CD4-positive, CD25-positive, alpha-beta regulatory T cell (primary cell): ENCODE data around the gene ARF4. TPM values are rescaled to one million over a fixed set of nuclear protein-coding genes. Genes with fewer than 3 reads are reported as not detected.
"Not testable (repeated sequence)": the region's sequence is repeated elsewhere in the genome, so short reads cannot be mapped to it uniquely, and the experiment has no call there.

Source experiments
- ATAC-seq, 2 donors: fragments of 150-1000 bp; cut with Tn5 transposase; one replicate each; pipeline ENCODE4 v1.10.0; 2021; ENCODE audit warnings: low read depth in 2 of 2, moderate number of reproducible peaks in 2 of 2, moderate library complexity in 1 of 2
- DNase-seq, 3 donors: peaks; one replicate each; pipeline versions ENCODE4 v3.0.0 to v3.0.0-alpha.2; 2012 to 2022; ENCODE audit warnings: mixed read lengths in 1 of 3
- H3K27ac ChIP-seq: one replicate; pipeline ENCODE4 v1.7.0; 2013; ENCODE audit warnings: mild to moderate bottlenecking, low read length; ENCODE audit not compliant: insufficient read depth, poor library complexity, severe bottlenecking
- H3K27me3 ChIP-seq: one replicate; pipeline ENCODE4 v1.7.0; 2013; ENCODE audit warnings: low read length; ENCODE audit not compliant: control insufficient read depth, insufficient read depth
- H3K36me3 ChIP-seq: one replicate; pipeline ENCODE4 v1.7.0; 2013; ENCODE audit warnings: mild to moderate bottlenecking, low read length, moderate library complexity; ENCODE audit not compliant: control insufficient read depth, insufficient read depth
- H3K4me1 ChIP-seq: 2 replicates; pipeline ENCODE4 v1.7.0; 2013; ENCODE audit warnings: mild to moderate bottlenecking, low read length; ENCODE audit not compliant: insufficient read depth, control insufficient read depth, poor library complexity, severe bottlenecking
- H3K4me3 ChIP-seq: one replicate; pipeline ENCODE4 v1.7.0; 2013; ENCODE audit warnings: low read depth, mild to moderate bottlenecking, low read length, moderate library complexity
- H3K9me3 ChIP-seq, 2 experiments: 1 replicate in 1 of 2; 2 replicates in 1 of 2; pipeline ENCODE4 v1.7.0; 2013; ENCODE audit warnings: low read length in 2 of 2, mild to moderate bottlenecking in 1 of 2, moderate library complexity in 1 of 2; ENCODE audit not compliant: control insufficient read depth in 2 of 2
- H3K27ac Mint-ChIP-seq, 3 donors: one replicate each; pipeline ENCODE4 v1.8.0; 2020 to 2022; ENCODE audit warnings: mild to moderate bottlenecking in 3 of 3, mixed read lengths in 3 of 3, moderate library complexity in 2 of 3
- H3K27me3 Mint-ChIP-seq: one replicate; pipeline ENCODE4 v1.8.0; 2022; ENCODE audit warnings: mild to moderate bottlenecking, mixed read lengths
- H3K36me3 Mint-ChIP-seq: one replicate; pipeline ENCODE4 v1.8.0; 2020; ENCODE audit warnings: mixed read lengths
- H3K4me1 Mint-ChIP-seq, 4 donors: one replicate each; pipeline ENCODE4 v1.8.0; 2020 to 2022; ENCODE audit warnings: mixed read lengths in 4 of 4, mild to moderate bottlenecking in 1 of 4
- H3K4me3 Mint-ChIP-seq, 4 donors: one replicate each; pipeline ENCODE4 v1.8.0; 2020 to 2022; ENCODE audit warnings: mild to moderate bottlenecking in 4 of 4, mixed read lengths in 4 of 4, moderate library complexity in 3 of 4
- H3K9me3 Mint-ChIP-seq, 7 donors: one replicate each; pipeline ENCODE4 v1.8.0; 2020 to 2022; ENCODE audit warnings: mixed read lengths in 7 of 7, mild to moderate bottlenecking in 3 of 7, moderate library complexity in 2 of 7
- polyA plus RNA-seq, 4 donors: library from polyadenylated mRNA; unstranded; fragments of 300-500 nt; fragmentation: Illumina TruSeq; gene quantifications; one replicate each; pipeline ENCODE4 v1.2.3, GENCODE V29; 2021
- total RNA-seq: library from RNA; stranded (reverse); gene quantifications from one replicate; pipeline ENCODE4 v1.2.3, GENCODE V29; 2022

The ARF4 gene
- total and polyA plus RNA-seq, 5 donors from 2014 or later: 84.6 to 144 (median 132) TPM

DNA sequence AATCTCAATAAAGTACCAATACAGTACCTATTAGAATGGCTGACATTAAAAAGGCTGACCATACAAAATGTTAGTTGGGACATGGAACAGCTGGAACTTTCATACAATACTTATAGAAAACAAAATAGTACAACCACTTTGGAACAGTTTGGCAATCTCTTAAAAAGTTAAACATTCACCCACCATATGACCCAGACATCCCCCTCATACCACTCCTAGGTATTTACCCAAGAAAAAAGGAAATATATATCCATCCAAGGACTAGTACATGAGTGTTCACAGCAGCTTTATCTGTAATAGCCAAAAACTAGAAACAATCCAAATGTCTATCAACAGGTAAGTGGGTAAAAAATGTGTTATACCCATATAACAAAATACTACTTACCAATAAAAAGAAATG is 25.2 kb upstream of the ARF4 start:
- Histone ChIP-seq H3K27me3 (no peaks in the 10 kb centered on the region), H3K36me3 (peaks cover 27% of the 10 kb centered on the region), H3K27ac (no peak overlapping the region), H3K4me3 (no peak overlapping the region), H3K4me1 (no peaks in the 10 kb centered on the region), H3K9me3 (no peaks in the 10 kb centered on the region)
- H3K9me3 Mint-ChIP-seq: peaks cover 0 to 3% (median 0%) of the 10 kb centered on the region in 7 donors
- peaks cover 0 to 5% (median 0%) of the 10 kb centered on the region in 4 donors for H3K4me1 Mint-ChIP-seq
- H3K27me3 Mint-ChIP-seq: no peaks in the 10 kb centered on the region
- no peak overlapping the region for H3K4me3 Mint-ChIP-seq
- peaks cover 24% of the 10 kb centered on the region for H3K36me3 Mint-ChIP-seq
- ATAC-seq (no peak), DNase-seq (no peak)
- H3K27ac Mint-ChIP-seq: peak overlapping the region in 1 of 3 donors; percentile 81

GRCh38 chr3:57617739-57618138 is 20.6 kb upstream of the ARF4 start:
- H3K9me3 Mint-ChIP-seq: peaks cover 0 to 3% (median 0%) of the 10 kb centered on the region in 7 donors
- no peak overlapping the region for H3K4me3 Mint-ChIP-seq
- Histone ChIP-seq H3K9me3 (no peaks in the 10 kb centered on the region), H3K4me1 (no peaks in the 10 kb centered on the region), H3K36me3 (peaks cover 3% of the 10 kb centered on the region), H3K27me3 (no peaks in the 10 kb centered on the region), H3K27ac (no peak overlapping the region), H3K4me3 (no peak overlapping the region)
- no peaks in the 10 kb centered on the region for H3K27me3 Mint-ChIP-seq
- DNase-seq: no peak
- no peak overlapping the region for H3K27ac Mint-ChIP-seq
- H3K36me3 Mint-ChIP-seq: peaks cover 7% of the 10 kb centered on the region
- no peak for ATAC-seq
- peaks cover 0 to 9% (median 2%) of the 10 kb centered on the region in 4 donors for H3K4me1 Mint-ChIP-seq

- Histone ChIP-seq H3K4me3 (no peak overlapping the region), H3K27ac (no peak overlapping the region), H3K4me1 (no peaks in the 10 kb centered on the region), H3K36me3 (no peaks in the 10 kb centered on the region), H3K9me3 (no peaks in the 10 kb centered on the region), H3K27me3 (no peaks in the 10 kb centered on the region)
- Mint-ChIP-seq H3K27ac (peak overlapping the region in 1 of 3 donors; percentile 36), H3K4me1 (peaks cover 0 to 13% (median 7%) of the 10 kb centered on the region in 4 donors), H3K27me3 (no peaks in the 10 kb centered on the region), H3K4me3 (no peak overlapping the region), H3K36me3 (peaks cover 9% of the 10 kb centered on the region), H3K9me3 (peaks cover 0 to 4% (median 1%) of the 10 kb centered on the region in 7 donors)
- no peak for ATAC-seq
- DNase-seq: no peak
These were observed 19.1 kb upstream of the ARF4 start for GRCh38 chr3:57616233-57616632.

- H3K9me3 ChIP-seq, H3K27me3 ChIP-seq, H3K27ac ChIP-seq, H3K4me3 Mint-ChIP-seq, H3K27ac Mint-ChIP-seq, H3K4me1 ChIP-seq, ATAC-seq, DNase-seq, H3K27me3 Mint-ChIP-seq, H3K4me3 ChIP-seq, H3K36me3 ChIP-seq: not testable (repeated sequence)
- Mint-ChIP-seq H3K4me1 (peaks cover 0 to 10% (median 8%) of the 10 kb centered on the region in 4 donors), H3K36me3 (peaks cover 21% of the 10 kb centered on the region), H3K9me3 (peaks cover 0 to 19% (median 5%) of the 10 kb centered on the region in 7 donors)
These were observed 14.7 kb upstream of the ARF4 start for GRCh38 chr3:57611870-57612269.

DNA sequence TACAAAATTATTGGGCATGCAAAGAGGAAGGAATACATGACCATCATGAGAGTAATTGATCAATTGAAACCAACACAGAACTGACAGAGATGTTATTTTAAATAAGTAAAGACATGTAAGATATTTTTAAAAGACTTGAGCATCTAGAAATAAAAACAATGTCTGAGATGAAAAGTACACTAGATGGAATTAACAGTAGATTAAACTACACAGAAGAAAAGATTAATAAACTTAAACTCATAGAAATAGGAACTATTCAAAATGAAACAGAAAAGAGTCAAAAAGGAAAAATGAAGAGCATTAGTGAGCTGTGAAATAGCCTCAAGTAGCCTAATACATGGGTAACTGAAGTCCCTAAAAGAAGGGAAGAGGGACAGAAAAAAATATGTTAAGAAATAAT is 8.5 kb upstream of the ARF4 start:
- Mint-ChIP-seq H3K36me3 (peaks cover 27% of the 10 kb centered on the region), H3K27ac (no peak overlapping the region), H3K9me3 (peaks cover 0 to 15% (median 9%) of the 10 kb centered on the region in 7 donors), H3K4me3 (no peak overlapping the region), H3K27me3 (no peaks in the 10 kb centered on the region), H3K4me1 (peaks cover 5 to 9% (median 8%) of the 10 kb centered on the region in 4 donors)
- DNase-seq (no peak), ATAC-seq (no peak)
- no peak overlapping the region for H3K4me3 ChIP-seq
- H3K4me1 ChIP-seq: no peaks in the 10 kb centered on the region
- H3K27ac ChIP-seq: no peak overlapping the region
- no peaks in the 10 kb centered on the region for H3K9me3 ChIP-seq
- no peaks in the 10 kb centered on the region for H3K27me3 ChIP-seq
- no peaks in the 10 kb centered on the region for H3K36me3 ChIP-seq

- Histone ChIP-seq H3K27ac (no peak overlapping the region), H3K4me3 (no peak overlapping the region), H3K9me3 (no peaks in the 10 kb centered on the region), H3K27me3 (no peaks in the 10 kb centered on the region), H3K4me1 (no peaks in the 10 kb centered on the region), H3K36me3 (no peaks in the 10 kb centered on the region)
- Mint-ChIP-seq H3K4me1 (peaks cover 5 to 9% (median 7%) of the 10 kb centered on the region in 4 donors), H3K27me3 (no peaks in the 10 kb centered on the region), H3K4me3 (no peak overlapping the region), H3K27ac (no peak overlapping the region), H3K36me3 (peaks cover 21% of the 10 kb centered on the region), H3K9me3 (peaks cover 0 to 13% (median 8%) of the 10 kb centered on the region in 7 donors)
- no peak for ATAC-seq
- DNase-seq: no peak
These were observed 7.8 kb upstream of the ARF4 start for GRCh38 chr3:57604971-57605370.

DNA sequence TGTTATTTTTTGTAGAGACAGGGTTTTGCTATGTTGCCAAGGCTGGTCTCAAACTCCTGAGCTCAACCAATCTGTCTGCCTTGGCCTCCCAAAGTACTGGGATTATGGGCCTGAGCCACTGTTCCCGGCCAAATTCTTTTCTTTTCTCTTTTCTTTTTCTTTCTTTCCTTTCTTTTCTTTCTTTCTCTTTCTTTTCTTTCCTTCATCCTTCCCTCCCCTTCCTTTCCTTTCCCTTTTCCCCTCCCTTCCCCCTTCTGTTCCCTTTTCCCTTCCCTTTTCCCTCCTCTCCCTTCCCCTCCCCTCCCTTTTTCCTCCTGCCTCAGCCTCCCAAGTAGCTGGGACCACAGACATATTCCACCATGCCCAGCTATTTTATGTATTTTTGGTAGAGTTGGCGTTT is 3.1 kb upstream of the ARF4 start:
- ATAC-seq (no peak), DNase-seq (no peak)
- peak overlapping the region; percentile 99 for H3K27ac ChIP-seq
- no peak overlapping the region for H3K4me3 ChIP-seq
- H3K27me3 Mint-ChIP-seq: no peaks in the 10 kb centered on the region
- no peak overlapping the region for H3K4me3 Mint-ChIP-seq
- no peaks in the 10 kb centered on the region for H3K9me3 Mint-ChIP-seq
- no peaks in the 10 kb centered on the region for H3K36me3 ChIP-seq
- peaks cover 6% of the 10 kb centered on the region for H3K36me3 Mint-ChIP-seq
- no peaks in the 10 kb centered on the region for H3K27me3 ChIP-seq
- peaks cover 18 to 43% (median 30%) of the 10 kb centered on the region in 4 donors for H3K4me1 Mint-ChIP-seq
- H3K9me3 ChIP-seq: no peaks in the 10 kb centered on the region
- peak overlapping the region in 2 of 3 donors; percentile 32 to 73 for H3K27ac Mint-ChIP-seq
- H3K4me1 ChIP-seq: peaks cover 35% of the 10 kb centered on the region

- Mint-ChIP-seq H3K36me3 (peaks cover 7% of the 10 kb centered on the region), H3K4me3 (peak overlapping the region; percentile 94 to 97 (median 96)), H3K4me1 (peaks cover 28 to 57% (median 39%) of the 10 kb centered on the region in 4 donors), H3K27me3 (no peaks in the 10 kb centered on the region), H3K27ac (peak overlapping the region; percentile 99), H3K9me3 (no peaks in the 10 kb centered on the region)
- Histone ChIP-seq H3K36me3 (no peaks in the 10 kb centered on the region), H3K4me3 (peak overlapping the region; percentile 92), H3K27me3 (no peaks in the 10 kb centered on the region), H3K9me3 (no peaks in the 10 kb centered on the region), H3K27ac (peak overlapping the region; percentile 99), H3K4me1 (peaks cover 44% of the 10 kb centered on the region)
- no peak for ATAC-seq
- peak in 1 of 3 donors; percentile 18 for DNase-seq
These were observed 1.7 kb upstream of the ARF4 start for GRCh38 chr3:57598765-57599360.
